Colon (tissue), 2 donors: ENCODE data around the gene ITPR2.

Experiments used
- FAIRE-seq: peaks from 2 replicates; lab custom pipeline; 2012; peaks lifted over from hg19 to GRCh38; lab: Jason Lieb, UNC
- donor health status: control.
- donor health status: control.

The ITPR2 gene

GRCh38 chr12:26514364-26514763 is 318.6 kb downstream of the ITPR2 start:
- no peak for FAIRE-seq

GRCh38 chr12:26513363-26514043 is 319.5 kb downstream of the ITPR2 start:
- FAIRE-seq = no peak

GRCh38 chr12:26512213-26512612 is 320.8 kb downstream of the ITPR2 start:
- no peak for FAIRE-seq

GRCh38 chr12:26510354-26510674 is 322.7 kb downstream of the ITPR2 start:
- no peak for FAIRE-seq

GRCh38 chr12:26507613-26508012 is 325.4 kb downstream of the ITPR2 start:
- no peak for FAIRE-seq

- FAIRE-seq = no peak
Measured at GRCh38 chr12:26499979-26500640, 332.9 kb downstream of the ITPR2 start.

- no peak for FAIRE-seq
Measured at GRCh38 chr12:26496170-26496569, 336.8 kb downstream of the ITPR2 start.

GRCh38 chr12:26493656-26494055 is 339.3 kb downstream of the ITPR2 start:
- FAIRE-seq = no peak

GRCh38 chr12:26492406-26492805 is 340.6 kb downstream of the ITPR2 start:
- no peak for FAIRE-seq

GRCh38 chr12:26489908-26490307 is 343.1 kb downstream of the ITPR2 start:
- FAIRE-seq = no peak

GRCh38 chr12:26488351-26488750 is 344.6 kb downstream of the ITPR2 start:
- no peak for FAIRE-seq

- FAIRE-seq = no peak
Measured at GRCh38 chr12:26473291-26473690, 359.7 kb downstream of the ITPR2 start.

- no peak for FAIRE-seq
Measured at GRCh38 chr12:26471560-26471959, 361.4 kb downstream of the ITPR2 start.

- no peak for FAIRE-seq
Measured at GRCh38 chr12:26469421-26470180, 363.4 kb downstream of the ITPR2 start.

GRCh38 chr12:26467351-26467750 is 365.6 kb downstream of the ITPR2 start:
- FAIRE-seq = no peak

- no peak for FAIRE-seq
Measured at GRCh38 chr12:26466726-26467125, 366.3 kb downstream of the ITPR2 start.

- no peak for FAIRE-seq
Measured at GRCh38 chr12:26465419-26466097, 367.4 kb downstream of the ITPR2 start.

GRCh38 chr12:26461776-26462175 is 371.2 kb downstream of the ITPR2 start:
- FAIRE-seq = no peak

- FAIRE-seq = no peak
Measured at GRCh38 chr12:26460361-26460760, 372.6 kb downstream of the ITPR2 start.

- FAIRE-seq = no peak
Measured at GRCh38 chr12:26455936-26456574, 376.9 kb downstream of the ITPR2 start.

GRCh38 chr12:26453246-26453645 is 379.7 kb downstream of the ITPR2 start:
- FAIRE-seq = no peak

GRCh38 chr12:26452511-26452910 is 380.5 kb downstream of the ITPR2 start:
- no peak for FAIRE-seq
